HG02759 (cell line): ENCODE measurements around the gene LNX1.
A peak's percentile ranks its signal among the peaks of the same experiment; 100 is the strongest.

Experiments used
- ATAC-seq: cut with Tn5 transposase; IDR thresholded peaks from one replicate; pipeline ENCODE4 v1.9.1; 2021; ENCODE audit warnings: mild to moderate bottlenecking, moderate library complexity; ENCODE audit not compliant: unreplicated experiment

Gene LNX1

DNA sequence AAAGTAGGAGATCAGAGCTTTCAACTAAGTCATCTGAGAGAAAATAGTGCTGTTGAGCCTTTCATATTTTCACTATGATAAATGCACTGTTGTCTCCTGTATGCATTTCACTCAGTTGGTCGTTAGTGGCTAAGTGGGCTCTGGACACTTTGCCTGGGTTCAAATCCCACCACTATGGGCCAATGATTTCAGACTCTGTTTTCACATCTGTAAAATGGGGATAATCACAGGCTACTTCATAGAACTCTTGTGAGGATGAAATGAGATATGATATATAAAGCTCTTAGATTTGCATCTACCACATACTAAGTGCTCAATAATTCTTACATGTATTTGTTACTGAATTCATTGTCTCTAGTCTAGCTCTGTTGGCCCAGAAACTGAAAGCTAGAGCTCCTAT, 16.8 kb downstream of the LNX1 start:
- no peak for ATAC-seq

- ATAC-seq: no peak
Observed at GRCh38 chr4:53573696-53574095, 17.6 kb downstream of the LNX1 start.

DNA sequence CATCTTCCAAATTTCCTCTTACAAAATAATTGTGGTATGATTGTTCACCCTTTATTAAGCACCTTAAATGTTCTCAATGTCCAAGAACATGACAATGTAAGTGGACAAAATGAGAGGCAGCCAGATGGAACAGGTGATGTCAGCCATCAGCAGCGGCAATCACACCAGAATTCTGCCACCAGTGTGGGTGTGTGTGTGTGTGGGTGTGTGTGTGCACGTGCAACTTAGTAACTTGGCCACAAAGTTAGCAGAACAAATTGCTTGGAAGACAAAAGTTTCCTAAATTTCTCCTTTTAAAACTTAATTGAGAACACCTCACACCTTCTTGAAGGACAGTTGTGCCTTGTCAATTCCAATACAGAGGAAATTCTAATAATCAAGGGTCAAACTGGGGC, 18.7 kb downstream of the LNX1 start:
- ATAC-seq: no peak

GRCh38 chr4:53571936-53572599, 19.2 kb downstream of the LNX1 start:
- ATAC-seq: no peak

DNA sequence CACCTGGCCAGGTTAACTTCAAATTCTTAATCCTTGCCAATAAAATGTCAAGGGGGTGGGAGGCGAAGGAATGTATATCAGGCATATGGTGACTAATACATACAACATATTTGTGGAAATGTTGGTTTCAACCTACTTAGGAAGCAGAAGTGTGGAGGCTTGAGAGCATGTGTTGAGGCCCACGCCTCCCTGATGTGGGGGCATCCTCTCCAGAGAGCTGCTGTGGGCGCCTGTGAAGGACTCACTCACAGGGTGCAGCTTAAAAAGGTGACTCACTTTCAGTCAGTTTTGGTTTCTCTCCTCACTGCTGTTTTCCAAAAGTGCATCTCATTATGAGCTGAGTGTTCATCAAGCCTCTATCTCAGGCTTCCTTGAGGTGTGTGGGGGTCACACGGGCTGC, 27.5 kb downstream of the LNX1 start:
- ATAC-seq: peak; percentile 97

GRCh38 chr4:53562409-53562808, 28.9 kb downstream of the LNX1 start:
- no peak for ATAC-seq

- no peak for ATAC-seq
Observed at GRCh38 chr4:53559021-53559620, 32.2 kb downstream of the LNX1 start.

- no peak for ATAC-seq
Observed at GRCh38 chr4:53558065-53558801, 33.1 kb downstream of the LNX1 start.

DNA sequence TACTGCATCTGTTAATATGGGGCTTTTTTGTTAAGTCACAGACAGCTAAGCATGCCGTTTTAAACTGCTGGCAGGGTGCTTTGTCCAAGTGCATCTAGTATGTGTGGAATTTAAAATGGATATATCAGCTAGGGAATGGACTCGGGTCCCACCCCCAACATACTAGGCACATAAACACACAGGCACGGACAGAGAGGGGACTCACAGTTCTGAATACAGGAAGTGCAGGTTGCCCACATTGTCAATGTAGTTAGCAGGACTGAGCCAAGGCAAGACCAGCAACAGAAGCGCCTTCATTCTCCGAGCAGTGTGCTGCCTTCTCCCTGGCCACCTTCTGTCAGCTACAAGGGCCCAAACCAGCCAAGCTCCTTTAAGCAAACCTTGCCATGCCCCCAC, 33.6 kb downstream of the LNX1 start:
- no peak for ATAC-seq

- ATAC-seq: no peak
Observed at GRCh38 chr4:53556651-53557050, 34.6 kb downstream of the LNX1 start.

GRCh38 chr4:53553486-53554210, 37.6 kb downstream of the LNX1 start:
- ATAC-seq: no peak

GRCh38 chr4:53552711-53553110, 38.6 kb downstream of the LNX1 start:
- no peak for ATAC-seq

- no peak for ATAC-seq
Observed at GRCh38 chr4:53551958-53552357, 39.3 kb downstream of the LNX1 start.

DNA sequence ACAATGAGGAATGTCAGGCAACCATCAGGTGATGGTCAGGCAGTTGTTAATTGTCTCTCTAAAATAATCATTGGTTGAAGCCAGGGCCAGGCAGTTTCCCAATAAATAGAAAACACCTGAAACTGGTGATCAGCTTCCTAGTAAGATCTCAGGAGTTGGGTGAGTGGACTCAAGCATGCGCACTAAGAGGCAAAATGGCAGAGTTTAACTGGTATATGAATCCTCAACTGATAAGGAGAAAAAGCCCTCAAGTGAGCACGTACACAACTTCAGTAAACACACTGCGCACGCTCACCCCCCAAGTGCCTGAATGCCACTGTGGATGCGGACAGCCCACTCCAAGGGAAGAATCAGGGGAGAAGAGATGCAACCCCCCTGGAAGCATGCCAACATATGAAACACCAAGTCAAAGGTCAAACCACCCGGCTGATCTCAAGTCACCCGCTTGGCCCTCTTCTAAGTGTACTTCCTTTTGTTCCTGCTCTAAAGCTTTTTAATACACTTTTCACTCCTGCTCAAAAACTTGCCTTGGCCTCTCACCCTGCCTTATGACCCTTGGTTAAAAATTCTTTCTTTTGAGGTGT, 39.9 kb downstream of the LNX1 start:
- no peak for ATAC-seq

GRCh38 chr4:53548662-53549061, 42.6 kb downstream of the LNX1 start:
- no peak for ATAC-seq

DNA sequence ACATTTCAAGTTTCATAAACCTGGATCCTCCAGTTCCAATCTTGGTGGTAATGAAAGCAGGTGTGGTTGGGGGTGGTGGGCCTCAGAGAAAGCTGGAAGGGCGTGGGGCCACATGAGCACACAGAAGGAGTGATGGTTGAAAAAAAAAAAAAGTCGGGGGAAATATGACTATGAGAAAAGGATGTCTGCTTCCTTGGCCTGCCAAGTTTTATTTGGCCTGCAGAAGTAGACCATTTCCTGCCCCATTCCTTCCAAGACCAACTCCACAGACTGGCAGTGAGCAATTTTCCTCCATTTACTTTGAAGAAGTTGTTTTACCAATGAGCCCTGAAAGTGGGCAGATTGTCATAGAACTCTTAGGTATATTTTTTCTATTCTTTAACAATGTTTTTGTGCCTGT, 43.3 kb downstream of the LNX1 start:
- no peak for ATAC-seq

DNA sequence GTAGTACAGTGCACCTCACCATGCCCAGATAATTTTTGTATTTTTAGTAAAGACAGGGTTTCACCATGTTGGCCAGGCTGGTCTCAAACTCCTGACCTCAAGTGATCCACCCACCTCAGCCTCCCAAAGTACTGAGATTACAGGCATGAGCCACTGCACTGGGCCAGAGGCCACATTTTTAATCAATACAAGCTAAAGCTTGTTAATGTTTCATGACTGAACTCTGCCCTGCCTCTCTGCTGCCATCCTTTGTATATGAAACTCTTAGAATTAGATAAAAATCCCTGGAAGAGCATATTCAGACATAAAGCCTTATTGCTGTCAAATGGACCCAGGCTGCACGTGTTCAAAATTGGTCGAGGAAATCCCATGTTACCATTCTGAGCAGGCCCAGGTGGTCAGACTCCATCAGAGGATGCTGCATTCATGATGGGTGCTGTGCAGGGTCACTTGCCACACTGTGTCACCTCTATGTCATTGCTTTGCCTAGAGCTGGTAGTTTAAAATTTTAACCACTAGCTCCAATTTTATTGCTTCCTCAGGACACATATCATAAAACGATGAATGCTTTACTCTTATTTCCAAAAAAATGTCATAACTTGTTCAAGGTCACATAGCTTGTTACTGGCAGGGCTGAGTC, 45.2 kb downstream of the LNX1 start:
- ATAC-seq: no peak

DNA sequence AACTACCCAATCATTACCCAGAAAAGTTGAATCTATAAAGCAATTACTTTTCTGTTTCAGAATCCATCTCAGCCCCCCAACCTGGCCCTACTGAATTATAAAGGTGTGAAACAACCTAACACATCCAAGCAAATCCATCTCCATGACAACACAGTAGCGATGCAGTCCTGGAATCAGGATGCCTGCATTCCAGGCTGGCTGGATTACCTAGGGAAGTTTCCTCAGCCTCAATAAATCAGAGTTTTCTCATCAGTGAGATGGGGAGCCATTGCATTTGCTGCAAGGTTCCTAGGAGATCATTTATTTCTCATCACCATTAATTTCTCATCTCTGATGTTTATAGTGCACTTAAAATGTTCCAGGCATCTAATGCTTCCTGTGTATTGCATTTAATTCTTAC, 46.0 kb downstream of the LNX1 start:
- ATAC-seq: no peak

GRCh38 chr4:53543561-53543960, 47.7 kb downstream of the LNX1 start:
- no peak for ATAC-seq

GRCh38 chr4:53541577-53542206, 49.6 kb downstream of the LNX1 start:
- ATAC-seq: no peak
